ENCODE measurements around the gene USP12.

USP12 gene

GRCh38 chr13:27120811-27121210, 50.8 kb downstream of the USP12 start:
- DNase-seq (ENCODE audit: low read depth) = no peak

GRCh38 chr13:27120011-27120410, 51.6 kb downstream of the USP12 start:
- no peak for DNase-seq (ENCODE audit: low read depth)

- DNase-seq (ENCODE audit: low read depth) = no peak
These were observed 53.1 kb downstream of the USP12 start for GRCh38 chr13:27118428-27119054.

- no peak for DNase-seq (ENCODE audit: low read depth)
These were observed 53.7 kb downstream of the USP12 start for GRCh38 chr13:27117952-27118351.

- no peak for DNase-seq (ENCODE audit: low read depth)
These were observed 54.5 kb downstream of the USP12 start for GRCh38 chr13:27117158-27117557.

GRCh38 chr13:27113436-27113835, 58.2 kb downstream of the USP12 start:
- no peak for DNase-seq (ENCODE audit: low read depth)

- DNase-seq (ENCODE audit: low read depth) = no peak
These were observed 59.6 kb downstream of the USP12 start for GRCh38 chr13:27112006-27112405.

GRCh38 chr13:27110056-27110746, 61.4 kb downstream of the USP12 start:
- no peak for DNase-seq (ENCODE audit: low read depth)

- no peak for DNase-seq (ENCODE audit: low read depth)
These were observed 65.5 kb downstream of the USP12 start for GRCh38 chr13:27106144-27106543.

- DNase-seq (ENCODE audit: low read depth) = no peak
These were observed 67.0 kb downstream of the USP12 start for GRCh38 chr13:27104606-27105005.

- no peak for DNase-seq (ENCODE audit: low read depth)
These were observed 69.8 kb downstream of the USP12 start for GRCh38 chr13:27101847-27102246.

GRCh38 chr13:27101289-27101688, 70.3 kb downstream of the USP12 start:
- no peak for DNase-seq (ENCODE audit: low read depth)

GRCh38 chr13:27097691-27098090, 73.9 kb downstream of the USP12 start:
- no peak for DNase-seq (ENCODE audit: low read depth)

GRCh38 chr13:27091451-27091850, 80.2 kb downstream of the USP12 start:
- DNase-seq (ENCODE audit: low read depth) = no peak

- DNase-seq (ENCODE audit: low read depth) = no peak
These were observed 83.0 kb downstream of the USP12 start for GRCh38 chr13:27088619-27089018.

GRCh38 chr13:27086599-27087265, 84.9 kb downstream of the USP12 start:
- DNase-seq (ENCODE audit: low read depth) = no peak

- DNase-seq (ENCODE audit: low read depth) = no peak
These were observed 88.4 kb downstream of the USP12 start for GRCh38 chr13:27083183-27083582.

GRCh38 chr13:27081893-27082679, 89.5 kb downstream of the USP12 start:
- no peak for DNase-seq (ENCODE audit: low read depth)

- no peak for DNase-seq (ENCODE audit: low read depth)
These were observed 91.3 kb downstream of the USP12 start for GRCh38 chr13:27080018-27080948.

- DNase-seq (ENCODE audit: low read depth) = no peak
These were observed 92.1 kb downstream of the USP12 start for GRCh38 chr13:27079421-27079958.

- no peak for DNase-seq (ENCODE audit: low read depth)
These were observed 94.2 kb downstream of the USP12 start for GRCh38 chr13:27077451-27077850.

Data from activated T-cell treated with anti-CD3 and anti-CD28 coated beads for 1 hour (primary cell).